ENCODE measurements around the gene FYCO1. TPM values are rescaled to one million over a fixed set of nuclear protein-coding genes. Genes with fewer than 3 reads are reported as not detected.

The FYCO1 gene
- total and polyA plus RNA-seq, 9 of the 15 experiments (the other 6 are each of a cell fraction or from before 2014, with no cell fraction given), result 2.1 to 13.8 (median 7.4) TPM

DNA sequence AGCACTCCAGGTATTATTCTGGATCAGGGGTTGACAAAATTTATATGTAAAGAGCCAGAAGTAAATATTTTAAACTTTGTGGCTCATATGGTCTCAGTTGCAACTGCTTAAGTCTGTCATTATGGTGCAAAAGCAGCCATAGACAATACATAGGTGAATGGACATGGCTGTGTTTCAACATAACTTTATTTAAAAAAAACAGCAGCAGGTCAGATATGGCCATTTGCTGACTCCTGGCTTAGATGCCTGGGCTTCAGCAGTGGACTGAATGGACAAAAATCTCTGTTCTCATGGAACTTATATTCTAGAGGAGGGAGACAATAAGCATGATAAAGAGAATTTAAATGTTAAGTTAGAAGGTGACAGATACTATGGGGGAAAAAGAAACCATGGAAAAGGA is 11.7 kb upstream of the FYCO1 start (continued):
- TF ChIP-seq, protein P1, sequence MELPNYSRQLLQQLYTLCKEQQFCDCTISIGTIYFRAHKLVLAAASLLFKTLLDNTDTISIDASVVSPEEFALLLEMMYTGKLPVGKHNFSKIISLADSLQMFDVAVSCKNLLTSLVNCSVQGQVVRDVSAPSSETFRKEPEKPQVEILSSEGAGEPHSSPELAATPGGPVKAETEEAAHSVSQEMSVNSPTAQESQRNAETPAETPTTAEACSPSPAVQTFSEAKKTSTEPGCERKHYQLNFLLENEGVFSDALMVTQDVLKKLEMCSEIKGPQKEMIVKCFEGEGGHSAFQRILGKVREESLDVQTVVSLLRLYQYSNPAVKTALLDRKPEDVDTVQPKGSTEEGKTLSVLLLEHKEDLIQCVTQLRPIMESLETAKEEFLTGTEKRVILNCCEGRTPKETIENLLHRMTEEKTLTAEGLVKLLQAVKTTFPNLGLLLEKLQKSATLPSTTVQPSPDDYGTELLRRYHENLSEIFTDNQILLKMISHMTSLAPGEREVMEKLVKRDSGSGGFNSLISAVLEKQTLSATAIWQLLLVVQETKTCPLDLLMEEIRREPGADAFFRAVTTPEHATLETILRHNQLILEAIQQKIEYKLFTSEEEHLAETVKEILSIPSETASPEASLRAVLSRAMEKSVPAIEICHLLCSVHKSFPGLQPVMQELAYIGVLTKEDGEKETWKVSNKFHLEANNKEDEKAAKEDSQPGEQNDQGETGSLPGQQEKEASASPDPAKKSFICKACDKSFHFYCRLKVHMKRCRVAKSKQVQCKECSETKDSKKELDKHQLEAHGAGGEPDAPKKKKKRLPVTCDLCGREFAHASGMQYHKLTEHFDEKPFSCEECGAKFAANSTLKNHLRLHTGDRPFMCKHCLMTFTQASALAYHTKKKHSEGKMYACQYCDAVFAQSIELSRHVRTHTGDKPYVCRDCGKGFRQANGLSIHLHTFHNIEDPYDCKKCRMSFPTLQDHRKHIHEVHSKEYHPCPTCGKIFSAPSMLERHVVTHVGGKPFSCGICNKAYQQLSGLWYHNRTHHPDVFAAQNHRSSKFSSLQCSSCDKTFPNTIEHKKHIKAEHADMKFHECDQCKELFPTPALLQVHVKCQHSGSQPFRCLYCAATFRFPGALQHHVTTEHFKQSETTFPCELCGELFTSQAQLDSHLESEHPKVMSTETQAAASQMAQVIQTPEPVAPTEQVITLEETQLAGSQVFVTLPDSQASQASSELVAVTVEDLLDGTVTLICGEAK (IDR thresholded peaks at IDR 0.05), result peak; percentile 97
- TF ChIP-seq, protein P1 (CRISPR knock-in tag; IDR thresholded peaks at IDR 0.05), result peak; percentile 89

Data from K562 (cell line).